ENCODE data around the gene TRIB2. TPM values are rescaled to one million over a fixed set of nuclear protein-coding genes. Genes with fewer than 3 reads are reported as not detected.

The TRIB2 gene
- total and polyA plus RNA-seq, 2 donors (not counting 3 experiments of a cell fraction or from before 2014, with no cell fraction given): 15.8 to 20.5 TPM

DNA sequence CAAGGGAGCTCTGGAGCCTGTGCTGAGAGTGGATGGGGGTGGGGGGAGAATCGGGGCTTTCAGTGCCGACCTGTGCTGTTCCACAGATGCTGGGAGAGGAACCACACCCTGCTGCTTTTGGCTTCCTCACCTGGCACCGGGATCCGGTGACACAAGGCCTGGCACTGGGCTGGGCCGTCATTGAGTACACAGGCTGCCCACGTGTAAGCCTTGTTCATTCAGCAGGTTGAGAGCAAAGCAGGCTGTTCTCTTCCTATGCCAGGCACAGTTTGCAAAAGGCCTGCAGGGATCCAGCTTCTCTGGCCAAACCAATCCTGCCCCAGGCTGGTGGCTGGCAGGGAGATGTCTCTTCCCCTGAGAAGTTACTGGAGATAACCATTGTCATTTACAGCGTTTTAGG lies 17.1 kb downstream of the TRIB2 start:
- Histone ChIP-seq H3K36me3 (ENCODE audit: control insufficient read depth in 2 of 2, extremely low read depth in 1 of 2, insufficient read depth in 2 of 2, low read length in 2 of 2) (peaks cover 0 to 12% of the 10 kb centered on the region in 2 experiments), H3K4me3 (replicated peaks in 1 of 3; ENCODE audit: insufficient read depth in 1 of 3, low read depth in 1 of 3, low read length in 3 of 3) (no peak overlapping the region), H3K9me3 (replicated peaks; ENCODE audit: control insufficient read depth, insufficient read depth, low read length) (no peaks in the 10 kb centered on the region), H3K9ac (replicated peaks; ENCODE audit: extremely low read depth, insufficient read depth, low read length) (no peak overlapping the region), H3K79me2 (ENCODE audit: control insufficient read depth, insufficient read depth, low read length) (no peaks in the 10 kb centered on the region), H3K9me1 (replicated peaks; ENCODE audit: control insufficient read depth, extremely low read depth, insufficient read depth, low read length) (no peaks in the 10 kb centered on the region), H3K4me1 (ENCODE audit: control insufficient read depth, extremely low read depth, insufficient read depth, low read length) (peaks cover 2% of the 10 kb centered on the region), H4K20me1 (replicated peaks; ENCODE audit: control insufficient read depth, extremely low read depth, insufficient read depth, low read length) (no peaks in the 10 kb centered on the region), H3K27ac (ENCODE audit: insufficient read depth, low read depth, low read length) (no peak overlapping the region), H3K27me3 (ENCODE audit: control insufficient read depth in 2 of 2, insufficient read depth in 2 of 2, low read length in 2 of 2) (no peaks in the 10 kb centered on the region), H2AFZ (ENCODE audit: low read depth, low read length) (no peak overlapping the region), H3K4me2 (ENCODE audit: insufficient read depth, low read length) (no peak overlapping the region)
- intact Hi-C loops (cut with micrococcal nuclease) (no loop called here), dilution Hi-C loops (cut with MboI; ENCODE audit: extremely low pct_ligation_motif_present, low sequenced_read_pairs) (no loop called here)
- POLR2A ChIA-PET: no interaction called here
- no peak for TF ChIP-seq JUN (IDR thresholded peaks at IDR 0.05; ENCODE audit: borderline replicate concordance, insufficient read depth, insufficient read length, low read depth)
- no peak for TF ChIP-seq MYC (IDR thresholded peaks at IDR 0.05; ENCODE audit: low read depth, low read length)
- no peak for TF ChIP-seq FOS (IDR thresholded peaks at IDR 0.05; ENCODE audit: borderline replicate concordance, insufficient read depth, low read length)
- no peak for TF ChIP-seq GATA2 (IDR thresholded peaks at IDR 0.05; ENCODE audit: insufficient read depth, insufficient read length, low read depth, low read length)
- no peak for TF ChIP-seq MAX (IDR thresholded peaks at IDR 0.05; ENCODE audit: insufficient read depth, insufficient read length)
- no peak for TF ChIP-seq POLR2A (IDR thresholded peaks at IDR 0.05; ENCODE audit: low read depth, low read length)
- TF ChIP-seq, protein P1, sequence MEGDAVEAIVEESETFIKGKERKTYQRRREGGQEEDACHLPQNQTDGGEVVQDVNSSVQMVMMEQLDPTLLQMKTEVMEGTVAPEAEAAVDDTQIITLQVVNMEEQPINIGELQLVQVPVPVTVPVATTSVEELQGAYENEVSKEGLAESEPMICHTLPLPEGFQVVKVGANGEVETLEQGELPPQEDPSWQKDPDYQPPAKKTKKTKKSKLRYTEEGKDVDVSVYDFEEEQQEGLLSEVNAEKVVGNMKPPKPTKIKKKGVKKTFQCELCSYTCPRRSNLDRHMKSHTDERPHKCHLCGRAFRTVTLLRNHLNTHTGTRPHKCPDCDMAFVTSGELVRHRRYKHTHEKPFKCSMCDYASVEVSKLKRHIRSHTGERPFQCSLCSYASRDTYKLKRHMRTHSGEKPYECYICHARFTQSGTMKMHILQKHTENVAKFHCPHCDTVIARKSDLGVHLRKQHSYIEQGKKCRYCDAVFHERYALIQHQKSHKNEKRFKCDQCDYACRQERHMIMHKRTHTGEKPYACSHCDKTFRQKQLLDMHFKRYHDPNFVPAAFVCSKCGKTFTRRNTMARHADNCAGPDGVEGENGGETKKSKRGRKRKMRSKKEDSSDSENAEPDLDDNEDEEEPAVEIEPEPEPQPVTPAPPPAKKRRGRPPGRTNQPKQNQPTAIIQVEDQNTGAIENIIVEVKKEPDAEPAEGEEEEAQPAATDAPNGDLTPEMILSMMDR (IDR thresholded peaks at IDR 0.05; ENCODE audit: extremely low read depth in 1 of 2, insufficient read depth in 1 of 2, low read depth in 1 of 2, low read length in 2 of 2): no peak
- no peak for TF ChIP-seq EZH2 (IDR thresholded peaks at IDR 0.05; ENCODE audit: borderline replicate concordance, low read depth, low read length, severe bottlenecking)
- TF ChIP-seq POLR2AphosphoS5 (IDR thresholded peaks at IDR 0.05; ENCODE audit: insufficient read depth, low read depth, low read length): no peak
- DNase-seq (ENCODE audit: low read depth, low spot score) (no peak), FAIRE-seq (no peak)
- CTCF ChIA-PET: interaction anchor here (0.7 to 2.4 kb wide), 6 partner anchors 10 to 273 kb away, joined by 3 to 8 read pairs (median 4); no protein-coding TSS in a partner anchor
- BruUV-seq (replicated peaks): no TSS peak
